HG02973 (cell line): ENCODE data around the gene RNF152.

Experiments
- ATAC-seq: cut with Tn5 transposase; IDR thresholded peaks from one replicate; pipeline ENCODE4 v1.9.1; 2021; ENCODE audit warnings: moderate library complexity; ENCODE audit not compliant: unreplicated experiment

The RNF152 gene

GRCh38 chr18:61892683-61893308 lies at the start of gene RNF152:
RNF152 (minus strand) TSS chr18:61893007; CDS start chr18:61816463, 76,544 bp downstream.
- ATAC-seq = no peak

- ATAC-seq = no peak
These were observed 49.2 kb upstream of the RNF152 start for GRCh38 chr18:61941948-61942471.

- peak; percentile 45 for ATAC-seq
These were observed 46.4 kb upstream of the RNF152 start for GRCh38 chr18:61939046-61939674.

- ATAC-seq = no peak
These were observed 42.6 kb upstream of the RNF152 start for GRCh38 chr18:61935362-61935761.

- ATAC-seq = no peak
These were observed 39.0 kb upstream of the RNF152 start for GRCh38 chr18:61931654-61932379.

GRCh38 chr18:61929881-61930640 lies 37.3 kb upstream of the RNF152 start:
- ATAC-seq = no peak

- ATAC-seq = no peak
These were observed 33.7 kb upstream of the RNF152 start for GRCh38 chr18:61926532-61926931.

- no peak for ATAC-seq
These were observed 31.7 kb upstream of the RNF152 start for GRCh38 chr18:61924550-61924949.

- ATAC-seq = no peak
These were observed 29.6 kb upstream of the RNF152 start for GRCh38 chr18:61922435-61922834.

- no peak for ATAC-seq
These were observed 28.9 kb upstream of the RNF152 start for GRCh38 chr18:61921621-61922235.

- ATAC-seq = no peak
These were observed 25.0 kb upstream of the RNF152 start for GRCh38 chr18:61917818-61918217.

GRCh38 chr18:61912476-61912875 lies 19.7 kb upstream of the RNF152 start:
- ATAC-seq = no peak

GRCh38 chr18:61910101-61910500 lies 17.3 kb upstream of the RNF152 start:
- no peak for ATAC-seq

- no peak for ATAC-seq
These were observed 15.9 kb upstream of the RNF152 start for GRCh38 chr18:61908661-61909060.

- peak; percentile 94 for ATAC-seq
These were observed 8.6 kb upstream of the RNF152 start for GRCh38 chr18:61901323-61901986.

- ATAC-seq = no peak
These were observed 7.9 kb upstream of the RNF152 start for GRCh38 chr18:61900504-61901281.

GRCh38 chr18:61898640-61899101 lies 5.9 kb upstream of the RNF152 start:
- no peak for ATAC-seq

- ATAC-seq = no peak
These were observed 4.0 kb upstream of the RNF152 start for GRCh38 chr18:61896757-61897156.

GRCh38 chr18:61896118-61896517 lies 3.3 kb upstream of the RNF152 start:
- no peak for ATAC-seq
